Measurements from ENCODE around the gene OR2T8.

OR2T8 gene

GRCh38 chr1:247962911-247963588, 43.0 kb downstream of the OR2T8 start:
- no peak for DNase-seq

DNA sequence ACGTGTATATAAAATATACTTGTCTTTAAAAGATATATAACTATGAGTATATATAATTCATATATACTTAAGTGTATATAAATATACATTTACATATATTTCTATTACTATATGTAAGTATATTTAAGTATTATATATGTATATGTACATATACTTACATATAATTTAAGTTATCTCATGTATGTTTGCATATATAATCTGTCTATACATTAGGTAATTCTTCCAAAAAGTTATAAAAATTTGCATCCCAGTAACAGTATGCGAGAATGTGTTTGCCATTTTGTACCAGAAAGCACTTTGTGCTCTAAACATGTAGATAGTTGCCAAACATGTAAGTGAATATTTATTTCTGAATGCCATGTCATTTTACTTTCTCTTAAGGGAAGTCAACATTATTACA, 44.9 kb downstream of the OR2T8 start, which contains the start of gene OR2AK2:
OR2AK2 (plus strand) TSS at position 301 of the 400 bp plus-strand sequence. CDS start 144 bp downstream, outside the sequence.
- DNase-seq, result no peak

DNA sequence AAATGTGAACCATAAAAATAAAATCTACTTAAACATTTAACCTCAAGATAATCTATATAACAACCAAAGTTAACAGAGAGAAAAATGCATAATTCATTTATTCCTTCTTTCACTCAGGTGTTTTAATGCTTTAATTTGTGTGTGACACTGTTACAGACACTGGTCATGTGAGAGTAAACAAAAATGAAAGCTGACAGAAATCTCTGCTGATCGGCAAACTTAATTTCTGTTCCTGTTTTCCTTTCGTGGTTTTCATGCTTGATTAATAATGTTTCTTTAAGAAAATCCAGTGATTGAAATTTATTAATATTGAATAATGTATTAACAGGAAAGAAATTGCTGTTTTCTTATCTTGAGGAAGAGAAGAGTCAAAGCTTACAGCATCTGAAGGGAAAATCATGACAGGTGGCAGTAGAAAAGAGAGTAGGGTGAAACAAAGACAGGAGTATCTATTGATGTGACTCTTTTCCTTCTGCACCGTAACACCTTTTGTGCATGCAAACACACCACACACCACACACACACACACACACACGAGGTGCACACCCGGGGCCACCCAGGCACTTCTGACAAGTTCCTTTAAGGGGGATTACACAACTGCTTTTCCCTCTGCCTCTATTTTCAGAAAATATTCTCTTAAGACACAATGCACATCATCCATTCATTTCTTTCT, 46.6 kb downstream of the OR2T8 start:
- DNase-seq, result no peak
